IPS DF 19.7 (cell line): ENCODE measurements around the gene P2RX6.

ENCODE experiments used
- DNase-seq: peaks from one replicate; pipeline ENCODE4 v3.0.0-alpha.2; 2013; ENCODE audit warnings: low read depth, low spot score

P2RX6 gene

GRCh38 chr22:21074102-21074715, 59.2 kb downstream of the P2RX6 start:
- DNase-seq: no peak

DNA sequence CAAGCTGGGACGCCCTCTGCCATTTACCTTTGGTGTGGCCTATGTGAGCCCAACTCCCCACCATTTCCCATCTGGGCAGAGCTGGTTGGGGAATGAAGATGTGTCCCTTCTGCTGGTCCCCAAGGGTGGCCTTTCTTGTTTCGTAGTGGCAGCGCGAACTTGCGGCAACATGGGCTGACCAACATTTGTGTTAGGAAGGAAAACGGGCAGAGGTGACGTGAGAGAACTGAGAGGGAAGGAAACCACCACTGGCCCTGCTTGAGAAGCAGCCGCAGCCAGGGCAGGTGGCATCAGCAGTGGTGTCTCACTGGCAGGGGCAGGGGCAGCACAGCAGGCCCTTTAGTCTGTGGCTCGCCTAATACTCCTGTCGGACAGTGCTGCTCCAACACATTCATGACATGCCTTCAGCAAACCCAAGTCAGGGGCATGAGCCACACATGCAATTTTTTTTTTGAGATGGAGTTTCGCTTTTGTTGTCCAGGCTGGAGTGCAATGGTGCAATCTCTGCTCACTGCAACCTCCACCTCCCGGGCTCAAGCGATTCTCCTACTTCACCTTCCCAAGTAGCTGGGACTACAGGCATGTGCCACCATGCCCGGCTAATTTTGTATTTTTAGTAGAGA, 60.7 kb downstream of the P2RX6 start:
- DNase-seq: no peak

DNA sequence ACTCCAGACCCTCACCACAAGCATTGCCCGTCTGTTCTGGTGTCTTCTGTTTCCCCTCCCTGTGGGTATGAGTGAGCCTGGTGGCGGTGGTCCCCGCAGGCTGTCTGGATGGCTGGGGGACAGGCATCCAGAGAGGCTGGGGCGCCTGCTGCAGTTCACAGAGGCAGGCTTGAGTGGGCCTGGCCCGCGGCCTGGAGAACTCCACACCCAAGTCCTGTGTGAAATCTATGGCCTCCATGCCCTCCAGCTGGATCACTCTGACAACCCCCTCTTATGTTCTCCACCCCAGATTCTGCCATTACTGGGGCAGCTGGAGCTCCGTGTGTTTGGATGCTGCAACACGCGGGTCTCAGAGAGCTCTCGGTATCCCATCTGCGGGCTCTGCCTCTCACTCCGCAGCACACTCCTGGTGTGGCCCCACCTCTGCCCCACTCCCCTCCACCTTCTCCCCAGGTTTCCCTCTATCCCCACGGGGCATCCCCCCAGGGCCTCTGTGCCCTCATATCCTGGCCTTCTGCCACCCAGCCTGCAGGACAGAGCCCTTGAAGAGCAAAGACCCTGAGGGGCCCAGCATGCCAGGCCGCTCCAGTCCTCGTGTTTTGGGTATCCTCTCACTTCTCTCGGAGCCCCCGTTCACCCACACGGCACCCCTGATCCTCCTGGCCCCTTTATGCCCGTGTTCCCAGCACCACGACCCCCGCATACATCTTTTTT, 62.1 kb downstream of the P2RX6 start:
- no peak for DNase-seq
